ENCODE results near the gene LSM5. TPM values are rescaled to one million over a fixed set of nuclear protein-coding genes. Genes with fewer than 3 reads are reported as not detected.

LSM5 gene
- total RNA-seq, 4 donors from 2014 or later = 17.7 to 29.5 (median 21.3) TPM

GRCh38 chr7:32532716-32533115 is 42.5 kb upstream of the LSM5 start:
- no peak for TF ChIP-seq CTCF (IDR thresholded peaks at IDR 0.05; ENCODE audit: low read depth)

GRCh38 chr7:32532086-32532485 is 41.9 kb upstream of the LSM5 start:
- no peak for TF ChIP-seq CTCF (IDR thresholded peaks at IDR 0.05; ENCODE audit: low read depth)

GRCh38 chr7:32531402-32531801 is 41.2 kb upstream of the LSM5 start:
- no peak for TF ChIP-seq CTCF (IDR thresholded peaks at IDR 0.05; ENCODE audit: low read depth)

- no peak for TF ChIP-seq CTCF (IDR thresholded peaks at IDR 0.05; ENCODE audit: low read depth)
Measured at GRCh38 chr7:32525839-32526238, 35.7 kb upstream of the LSM5 start.

- no peak for TF ChIP-seq CTCF (IDR thresholded peaks at IDR 0.05; ENCODE audit: low read depth)
Measured at GRCh38 chr7:32524631-32525030, 34.5 kb upstream of the LSM5 start.

- no peak for TF ChIP-seq CTCF (IDR thresholded peaks at IDR 0.05; ENCODE audit: low read depth)
Measured at GRCh38 chr7:32522746-32523530, 32.8 kb upstream of the LSM5 start.

- no peak for TF ChIP-seq CTCF (IDR thresholded peaks at IDR 0.05; ENCODE audit: low read depth)
Measured at GRCh38 chr7:32519763-32520162, 29.6 kb upstream of the LSM5 start.

Data from subcutaneous adipose tissue (tissue), 4 donors.